BJ (cell line): ENCODE measurements around the gene TMEM107. TPM values are rescaled to one million over a fixed set of nuclear protein-coding genes. Genes with fewer than 3 reads are reported as not detected.
A peak's percentile ranks its signal among the peaks of the same experiment; 100 is the strongest.

Experiments used
- CTCF ChIA-PET: fragments of 350-600 bp; formaldehyde crosslinking; extraction: SDS; loops from one replicate; lab custom pipeline; 2021; ENCODE audit warnings: antibody characterized with exemption, inconsistent platforms; lab: Yijun Ruan, JAX
- POLR2A ChIA-PET: fragments of 300-600 bp; sonication (Branson Sonifier 250); formaldehyde crosslinking; extraction: SDS; loops from one replicate; lab custom pipeline; 2021; ENCODE audit warnings: antibody characterized with exemption; lab: Charles Lee
- DNase-seq: peaks from one replicate; pipeline ENCODE4 v3.0.0-alpha.2; 2011; ENCODE audit warnings: low read depth
- H3K27me3 ChIP-seq: 2 replicates; pipeline ENCODE4 v1.6.0; 2011; ENCODE audit warnings: low read length; ENCODE audit not compliant: control insufficient read depth, insufficient read depth
- H3K36me3 ChIP-seq: 2 replicates; pipeline ENCODE4 v1.5.1; 2011; ENCODE audit warnings: low read length; ENCODE audit not compliant: control insufficient read depth, insufficient read depth
- H3K4me3 ChIP-seq: 2 replicates; pipeline ENCODE4 v1.5.1; 2011; ENCODE audit warnings: low read depth, mild to moderate bottlenecking, control low read depth, low read length
- polyA plus RNA-seq: library from polyadenylated mRNA; depleted of rRNA; stranded (reverse); fragments of >200 nt; gene quantifications from 2 replicates; pipeline ENCODE4 v1.2.3, GENCODE V29; 2011
- TF ChIP-seq, protein P1 (sequence below): IDR thresholded peaks from 2 replicates; pipeline ENCODE4 v1.5.1; 2011; ENCODE audit warnings: low read depth, mild to moderate bottlenecking, control low read depth, inconsistent platforms, low read length, moderate library complexity; ENCODE audit not compliant: insufficient read depth

TMEM107 gene
- polyA plus RNA-seq, 1 experiment: 14.5 TPM

DNA sequence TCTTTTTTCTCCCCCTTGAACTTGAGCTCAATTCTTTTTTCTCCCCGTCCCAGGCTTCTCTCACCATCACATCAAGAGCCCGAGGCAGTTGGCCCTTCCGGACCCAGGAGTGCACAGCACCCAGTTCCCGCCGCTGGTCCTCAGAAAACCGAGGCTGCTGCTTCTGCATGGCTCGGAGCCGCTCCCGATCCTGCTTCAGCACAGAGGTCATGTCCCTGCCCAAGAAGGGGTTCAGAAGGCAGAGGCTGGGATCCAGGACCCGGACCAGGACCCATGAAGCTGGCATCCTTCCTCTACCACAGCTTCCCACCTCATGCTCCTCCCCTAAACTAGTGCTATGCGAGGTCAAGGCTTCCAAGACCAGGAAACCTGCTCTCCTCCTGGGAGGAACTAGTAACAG is 34.4 kb downstream of the TMEM107 start:
- ChIA-PET POLR2A (no interaction called here), CTCF (interaction anchor here (1.1 to 1.7 kb wide), 3 partner anchors 9 to 16 kb away, joined by 3 to 5 read pairs (median 4); no protein-coding TSS in a partner anchor)
- TF ChIP-seq, protein P1, sequence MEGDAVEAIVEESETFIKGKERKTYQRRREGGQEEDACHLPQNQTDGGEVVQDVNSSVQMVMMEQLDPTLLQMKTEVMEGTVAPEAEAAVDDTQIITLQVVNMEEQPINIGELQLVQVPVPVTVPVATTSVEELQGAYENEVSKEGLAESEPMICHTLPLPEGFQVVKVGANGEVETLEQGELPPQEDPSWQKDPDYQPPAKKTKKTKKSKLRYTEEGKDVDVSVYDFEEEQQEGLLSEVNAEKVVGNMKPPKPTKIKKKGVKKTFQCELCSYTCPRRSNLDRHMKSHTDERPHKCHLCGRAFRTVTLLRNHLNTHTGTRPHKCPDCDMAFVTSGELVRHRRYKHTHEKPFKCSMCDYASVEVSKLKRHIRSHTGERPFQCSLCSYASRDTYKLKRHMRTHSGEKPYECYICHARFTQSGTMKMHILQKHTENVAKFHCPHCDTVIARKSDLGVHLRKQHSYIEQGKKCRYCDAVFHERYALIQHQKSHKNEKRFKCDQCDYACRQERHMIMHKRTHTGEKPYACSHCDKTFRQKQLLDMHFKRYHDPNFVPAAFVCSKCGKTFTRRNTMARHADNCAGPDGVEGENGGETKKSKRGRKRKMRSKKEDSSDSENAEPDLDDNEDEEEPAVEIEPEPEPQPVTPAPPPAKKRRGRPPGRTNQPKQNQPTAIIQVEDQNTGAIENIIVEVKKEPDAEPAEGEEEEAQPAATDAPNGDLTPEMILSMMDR: no peak
- peaks cover 42% of the 10 kb centered on the region for H3K36me3 ChIP-seq
- DNase-seq: no peak
- H3K27me3 ChIP-seq: no peaks in the 10 kb centered on the region
- no peak overlapping the region for H3K4me3 ChIP-seq

DNA sequence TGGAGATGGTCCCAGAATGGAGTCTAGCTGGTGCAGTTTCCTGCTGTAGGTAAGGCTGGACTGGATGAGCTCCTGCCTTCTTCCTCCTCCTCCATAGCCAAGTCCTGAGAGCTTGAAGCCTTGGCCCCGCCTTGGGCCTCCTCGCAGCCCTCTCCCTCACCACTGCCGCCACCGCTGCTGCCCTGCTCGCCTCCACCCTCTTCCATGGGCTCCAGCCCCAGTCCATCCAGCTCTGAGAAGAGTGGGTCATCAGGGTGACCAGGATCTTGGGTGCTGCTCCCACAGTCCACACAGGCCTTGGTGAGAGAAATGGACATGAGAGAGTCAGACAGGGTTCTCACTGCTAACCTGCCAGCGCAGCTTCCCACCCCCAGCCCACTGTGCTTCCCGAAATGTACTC is 35.1 kb downstream of the TMEM107 start:
- ChIA-PET CTCF (interaction anchor here (0.6 to 1.7 kb wide), 6 partner anchors 10 to 79 kb away, joined by 3 to 5 read pairs (median 3); partner anchors contain the start of gene ALOXE3), POLR2A (no interaction called here)
- H3K4me3 ChIP-seq: no peak overlapping the region

DNA sequence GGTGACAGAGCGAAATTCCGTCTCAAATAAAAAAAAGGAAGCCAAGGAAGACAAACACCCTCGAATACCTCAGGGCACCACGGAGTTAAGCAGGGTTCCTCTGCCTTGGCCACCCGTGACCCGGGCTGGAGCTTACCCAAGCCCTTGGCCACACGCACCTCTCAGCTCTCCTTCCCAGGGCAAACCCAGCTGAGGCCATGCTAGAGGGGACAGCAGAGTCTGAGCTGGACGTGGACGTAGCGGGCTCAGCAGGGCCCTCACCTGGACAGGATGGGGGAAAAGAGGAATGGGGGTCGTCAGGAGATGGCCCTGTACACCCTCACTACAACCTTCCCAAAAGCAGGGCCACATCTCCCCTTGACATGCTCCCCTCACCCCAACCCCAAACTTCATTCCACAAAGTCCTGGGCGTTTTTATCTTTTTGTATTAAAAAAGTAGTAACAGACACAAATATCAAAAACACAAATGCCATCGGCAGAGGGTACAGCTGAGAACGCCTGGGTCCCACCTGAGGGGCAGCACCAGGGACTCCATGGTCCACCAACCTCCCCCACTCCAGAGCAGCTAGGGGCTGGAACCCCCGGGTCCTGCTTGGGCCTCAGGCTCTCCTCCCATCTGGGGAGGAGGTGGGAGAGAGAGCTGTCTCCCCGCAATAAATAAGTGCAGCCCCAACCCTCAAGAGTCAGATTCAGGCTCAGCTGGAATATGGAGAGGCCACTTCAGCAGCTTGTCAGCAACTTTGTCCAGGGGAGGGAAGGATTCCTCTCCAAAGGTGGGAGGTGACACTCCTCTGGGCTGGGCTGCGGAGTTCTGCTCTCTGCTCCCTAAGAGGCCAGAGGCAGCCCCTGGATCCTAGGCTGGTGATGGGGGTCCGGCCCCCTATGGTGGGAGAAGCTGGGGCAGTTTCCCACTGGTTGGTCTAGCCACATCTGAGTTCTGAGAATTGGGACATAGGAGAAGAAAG is 35.8 kb downstream of the TMEM107 start:
- DNase-seq: no peak
- no peaks in the 10 kb centered on the region for H3K27me3 ChIP-seq
- H3K4me3 ChIP-seq: no peak overlapping the region
- POLR2A ChIA-PET: no interaction called here
- TF ChIP-seq, protein P1: no peak
- peaks cover 30% of the 10 kb centered on the region for H3K36me3 ChIP-seq
- CTCF ChIA-PET: interaction anchor here (0.6 to 3.3 kb wide), 10 partner anchors 10 to 80 kb away, joined by 3 to 31 read pairs (median 4); partner anchors contain the start of gene ALOXE3

More for the DNA sequence above, 35.1 kb downstream of the TMEM107 start:
- no peak for DNase-seq
- H3K27me3 ChIP-seq: no peaks in the 10 kb centered on the region
- TF ChIP-seq, protein P1: no peak
- H3K36me3 ChIP-seq: peaks cover 36% of the 10 kb centered on the region

DNA sequence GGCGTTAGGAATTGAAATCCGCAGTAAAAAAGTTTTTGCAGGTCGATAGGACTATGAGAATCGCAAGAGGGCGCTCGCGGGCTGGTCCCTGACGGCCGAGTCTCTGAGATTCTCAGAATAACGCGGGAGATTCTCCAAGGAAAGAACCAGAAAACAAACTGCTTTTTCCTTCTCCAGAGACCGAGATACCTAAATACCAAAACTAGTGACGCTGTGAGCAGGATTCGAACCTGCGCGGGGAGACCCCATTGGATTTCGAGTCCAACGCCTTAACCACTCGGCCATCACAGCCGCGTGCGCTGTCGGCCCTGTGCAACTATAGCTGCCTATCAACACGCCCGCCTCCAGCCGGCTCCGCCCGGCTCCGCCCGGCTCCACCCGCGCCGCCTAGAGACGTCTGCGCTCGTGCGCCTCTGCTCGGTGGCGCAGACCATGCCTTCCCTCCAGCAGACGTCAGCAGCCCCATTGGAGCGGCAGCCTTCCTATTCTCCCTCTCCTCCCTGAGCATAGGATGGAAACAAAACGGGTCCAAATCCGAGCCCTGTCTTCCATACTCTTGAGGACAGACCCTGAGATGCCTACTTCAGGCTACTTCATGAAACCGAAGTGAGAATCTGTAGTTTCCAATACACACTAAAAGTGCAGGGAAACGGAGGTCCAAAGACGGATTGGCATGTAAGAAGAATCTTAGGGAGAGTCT is 37.4 kb downstream of the TMEM107 start:
- POLR2A ChIA-PET: interaction anchor here (1.1 to 1.9 kb wide), 2 partner anchors 18 to 20 kb away, joined by 6 to 16 read pairs; no protein-coding TSS in a partner anchor
- H3K36me3 ChIP-seq: peaks cover 19% of the 10 kb centered on the region
- CTCF ChIA-PET: interaction anchor here (0.6 to 3.3 kb wide), 12 partner anchors 9 to 110 kb away, joined by 3 to 31 read pairs (median 6); partner anchors contain the start of genes ALOXE3 and HES7
- DNase-seq: peak; percentile 92
- H3K27me3 ChIP-seq: no peaks in the 10 kb centered on the region
- H3K4me3 ChIP-seq: peak overlapping the region; percentile 47
- TF ChIP-seq, protein P1: peak; percentile 86
